ENCODE data around the gene BCR.

The BCR gene

DNA sequence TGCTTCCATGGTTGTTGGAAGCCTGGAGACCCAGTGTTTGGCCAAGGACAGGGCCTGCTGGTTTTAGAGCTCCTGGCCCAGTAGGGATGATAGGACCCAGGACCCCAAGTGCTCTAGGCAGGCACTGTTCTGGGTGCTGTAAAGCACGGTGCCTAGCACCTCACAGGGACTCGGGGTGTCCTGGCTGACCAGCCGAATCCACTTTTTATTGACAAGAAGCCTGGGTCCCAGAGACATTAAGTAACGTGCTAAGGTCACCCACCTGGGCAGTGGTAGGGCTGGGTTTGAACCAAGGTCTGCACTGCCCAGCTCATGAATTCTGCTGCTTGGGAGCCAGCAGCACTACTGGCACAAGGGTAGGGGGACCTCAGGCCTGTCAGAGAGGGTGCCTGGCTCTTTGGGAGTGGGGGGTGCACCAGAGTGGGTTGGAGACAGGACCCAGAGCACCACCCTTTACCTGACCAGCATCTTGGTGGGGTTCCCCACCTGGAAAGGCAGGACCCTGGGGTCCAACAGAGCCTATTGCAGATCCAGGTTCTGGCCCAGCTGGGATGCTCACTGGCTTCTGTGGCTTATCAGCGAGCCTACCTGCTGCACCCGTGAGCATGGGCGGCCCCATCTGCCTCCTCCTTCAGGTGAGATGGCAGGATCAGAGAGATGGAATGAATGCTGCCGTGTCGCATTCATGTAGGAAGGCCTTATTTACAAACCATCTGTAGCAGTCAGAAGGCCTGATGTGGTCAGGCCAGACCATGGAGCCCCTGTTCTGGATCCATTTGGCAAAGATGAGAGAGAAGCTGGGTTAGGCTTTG lies 52.0 kb downstream of the BCR start:
- DNase-seq: no peak

DNA sequence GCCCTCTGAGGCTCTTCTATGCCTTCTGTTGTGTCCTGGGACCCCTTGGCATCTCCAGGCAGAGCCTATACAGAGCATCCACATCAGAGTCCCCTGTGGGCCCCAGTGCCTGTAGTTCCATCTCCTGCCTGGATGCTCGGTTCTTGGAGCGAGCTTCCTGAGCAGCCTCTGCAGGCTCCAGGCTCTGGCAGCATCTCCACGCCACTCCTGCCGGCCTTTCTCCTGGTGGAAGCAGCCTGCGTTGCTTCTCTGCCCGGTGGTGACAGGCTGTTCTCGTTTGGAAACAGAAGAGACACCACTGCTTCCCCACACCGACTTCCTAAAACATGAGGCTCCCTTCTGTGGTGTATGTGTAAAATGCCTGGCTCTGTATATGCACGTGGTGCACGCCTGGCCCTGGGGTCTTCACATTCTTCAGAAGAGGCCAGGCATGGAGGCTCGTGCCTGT lies 52.8 kb downstream of the BCR start:
- no peak for DNase-seq

DNA sequence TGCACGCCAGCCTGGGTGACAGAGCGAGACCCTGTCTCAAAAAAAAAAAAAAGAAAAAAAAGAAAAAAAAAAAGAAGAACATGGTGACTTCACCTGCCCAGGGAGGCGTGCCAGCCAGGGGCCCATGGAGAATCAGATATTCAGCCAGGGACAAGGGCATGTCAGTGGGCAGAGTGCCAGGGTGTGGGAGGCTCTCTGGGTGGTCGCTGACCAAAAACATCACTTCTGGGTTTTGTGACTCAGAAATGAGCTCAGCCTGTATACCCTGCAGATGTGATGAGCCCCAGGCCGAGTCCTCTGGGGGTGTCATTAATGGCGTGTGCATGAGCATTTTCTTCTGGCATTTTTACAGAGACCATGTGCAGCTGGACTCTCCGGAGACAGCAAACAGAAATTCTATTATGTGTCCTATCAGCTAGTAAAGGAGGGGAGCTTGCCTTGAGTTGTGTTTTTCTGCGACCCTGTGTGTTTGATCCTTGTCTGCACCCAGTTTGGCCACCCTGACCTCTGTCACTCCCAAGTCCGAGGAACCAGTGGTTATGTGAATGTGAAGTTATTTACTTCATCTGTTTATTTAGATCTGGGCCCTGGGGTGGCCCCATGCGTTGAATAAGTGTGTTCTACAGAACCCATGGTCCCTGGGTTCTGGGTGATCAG lies 53.6 kb downstream of the BCR start:
- DNase-seq: no peak

DNA sequence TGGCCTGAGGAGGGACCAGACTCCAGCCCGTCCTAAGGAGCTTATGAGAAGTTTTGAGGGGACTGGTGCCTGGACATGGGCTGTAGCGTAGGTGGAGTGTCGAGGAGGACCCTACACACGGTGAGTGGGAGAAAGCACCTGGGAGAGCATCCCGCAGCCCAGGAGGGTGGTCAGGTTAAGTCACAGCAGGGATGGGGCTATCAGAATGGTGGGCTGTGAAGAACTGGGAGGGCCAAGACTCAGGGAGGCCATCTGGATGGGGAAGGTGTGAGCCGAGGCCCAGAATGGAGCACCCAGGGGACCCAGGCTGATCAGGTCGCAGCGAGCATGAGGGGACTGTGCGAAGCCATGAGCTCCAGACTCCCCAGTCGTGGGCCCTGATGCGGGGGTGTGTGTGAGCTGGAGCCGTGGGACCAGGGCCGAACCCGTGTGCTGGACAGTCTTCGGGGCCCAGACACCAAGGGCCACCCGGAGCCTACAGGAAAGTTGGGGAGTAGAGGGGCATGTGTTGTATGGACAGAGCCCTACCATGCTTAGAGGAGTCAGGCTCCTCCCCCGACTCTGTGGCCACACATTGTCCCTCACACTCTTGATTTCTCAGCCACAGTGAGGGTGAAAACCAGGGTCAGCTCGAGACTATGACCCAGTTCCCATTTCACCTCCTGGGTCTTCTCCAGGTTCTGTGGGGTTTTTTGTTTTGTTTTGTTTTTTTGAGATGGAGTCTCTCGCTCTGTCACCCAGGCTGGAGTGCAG lies 54.3 kb downstream of the BCR start:
- DNase-seq: no peak

DNA sequence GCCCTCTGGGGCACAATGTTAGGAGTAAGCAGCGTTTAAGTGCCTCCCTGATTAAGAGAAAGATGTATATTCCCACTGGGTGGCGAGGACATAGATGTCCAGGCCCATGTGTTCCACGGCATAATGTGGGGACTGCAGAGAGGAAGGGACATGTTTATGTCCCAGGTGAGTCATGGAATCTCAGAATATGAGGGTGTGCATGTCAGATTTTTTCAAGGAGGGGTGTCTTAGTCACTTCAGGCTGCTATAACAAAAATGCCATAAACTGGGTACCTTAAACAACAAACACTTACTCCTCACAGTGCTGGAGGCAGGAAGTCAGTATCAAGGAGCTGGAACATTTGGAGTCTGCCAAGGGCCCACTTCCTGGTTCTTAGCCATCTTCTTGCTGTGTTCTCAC lies 55.1 kb downstream of the BCR start:
- DNase-seq: no peak

DNA sequence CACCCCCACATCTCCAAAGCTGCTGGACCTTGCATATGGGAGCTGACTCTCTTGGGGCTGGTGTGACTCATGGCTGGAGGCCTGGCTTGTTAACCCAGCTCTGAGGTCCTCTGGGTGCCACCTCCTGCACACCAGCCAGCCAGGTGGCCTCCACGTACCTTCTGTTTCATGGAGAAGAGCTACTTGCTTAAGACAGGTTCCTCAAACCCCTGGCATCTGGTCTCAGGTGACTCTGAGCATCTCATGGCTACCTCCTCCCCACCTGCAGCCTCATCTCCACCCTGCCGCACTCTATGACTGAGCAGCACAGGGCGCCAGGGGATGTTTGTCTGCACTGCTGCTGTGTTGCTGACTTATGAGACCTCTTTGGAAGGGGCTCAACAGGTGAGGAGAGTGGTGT lies 55.7 kb downstream of the BCR start:
- DNase-seq: no peak

DNA sequence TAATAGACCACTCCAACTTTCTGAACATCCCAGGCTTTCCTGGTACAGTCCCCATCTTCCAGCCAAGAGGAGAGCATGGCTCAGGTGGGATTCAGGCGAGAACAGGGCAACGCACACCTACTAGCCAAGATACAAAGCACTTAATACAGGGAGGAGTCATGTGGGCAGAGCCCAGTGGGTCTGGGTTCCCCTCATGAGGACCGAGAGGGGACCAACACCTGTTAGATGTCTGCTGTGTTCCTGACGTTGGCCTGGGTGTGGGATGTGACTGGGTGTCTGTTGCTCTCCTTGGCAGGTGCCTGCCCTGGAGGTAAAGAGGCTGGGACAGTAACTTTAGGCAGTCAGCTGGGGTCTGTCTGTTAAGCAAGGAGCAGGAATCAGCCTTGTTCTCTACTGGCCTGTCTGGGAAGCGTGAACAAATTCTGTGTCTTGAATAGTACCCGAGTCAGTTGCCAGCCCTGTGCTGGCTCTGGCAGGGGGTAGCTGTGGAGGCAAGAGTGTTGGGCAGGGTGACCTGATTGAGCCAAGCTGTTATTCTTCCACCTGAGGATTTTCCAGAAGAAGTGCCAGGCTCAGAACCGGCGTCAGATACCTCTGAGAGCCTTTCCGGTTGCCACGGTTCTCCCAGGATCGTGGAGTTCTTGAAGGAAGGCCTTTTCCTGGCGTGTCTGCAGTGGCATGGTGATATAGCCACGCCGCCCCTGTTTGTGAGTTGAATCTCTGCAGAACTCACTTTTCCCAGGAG lies 56.3 kb downstream of the BCR start:
- no peak for DNase-seq

DNA sequence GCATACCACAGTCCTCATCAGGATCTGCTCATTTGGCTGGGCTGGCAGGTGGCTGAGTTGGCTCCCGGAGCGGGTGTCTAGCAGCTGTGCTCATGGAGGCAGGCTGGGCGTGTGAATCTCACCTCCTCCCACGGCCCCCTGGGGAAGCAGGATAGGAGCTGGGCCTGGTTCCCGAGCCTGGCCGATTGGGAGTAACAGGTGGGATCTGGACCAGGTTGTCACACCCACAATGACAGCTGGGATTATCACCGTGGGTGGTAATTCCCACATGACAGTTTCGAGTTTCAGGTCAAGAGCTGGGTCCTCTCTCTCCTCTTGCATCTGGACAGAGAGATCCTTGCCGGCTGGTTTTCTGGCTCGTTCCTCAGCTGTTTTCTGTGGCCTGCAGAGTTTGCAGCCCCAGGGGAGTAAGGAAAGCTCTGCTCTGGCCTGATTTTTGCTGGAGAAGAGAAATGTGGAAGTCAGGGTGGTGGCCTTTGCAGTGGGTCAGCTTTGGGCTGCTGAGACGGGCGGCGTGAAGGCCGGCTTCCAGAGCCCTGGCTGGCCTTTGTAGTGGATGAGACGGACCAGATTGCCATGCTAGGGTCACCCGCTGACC lies 57.0 kb downstream of the BCR start:
- no peak for DNase-seq

DNA sequence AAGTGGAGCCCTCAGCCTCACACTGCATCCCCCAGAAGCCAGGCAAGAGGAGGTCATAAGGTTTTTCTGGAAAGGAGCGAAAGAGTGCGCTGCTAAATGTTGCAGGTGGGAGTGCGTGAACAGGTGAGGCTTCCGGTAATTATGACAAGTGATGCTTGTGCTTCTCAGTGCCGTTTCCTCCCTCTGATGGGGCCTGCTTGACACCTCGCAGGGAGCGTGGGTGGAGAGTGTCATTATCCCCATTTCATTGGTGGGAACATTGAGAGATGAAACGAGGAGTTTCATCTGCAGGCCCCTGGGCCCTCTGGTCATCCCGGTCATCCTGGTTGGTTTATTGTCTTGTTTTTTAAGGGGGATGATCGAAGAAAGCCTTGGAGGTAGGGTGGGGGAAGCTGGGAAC lies 57.5 kb downstream of the BCR start:
- DNase-seq: peak; percentile 51

DNA sequence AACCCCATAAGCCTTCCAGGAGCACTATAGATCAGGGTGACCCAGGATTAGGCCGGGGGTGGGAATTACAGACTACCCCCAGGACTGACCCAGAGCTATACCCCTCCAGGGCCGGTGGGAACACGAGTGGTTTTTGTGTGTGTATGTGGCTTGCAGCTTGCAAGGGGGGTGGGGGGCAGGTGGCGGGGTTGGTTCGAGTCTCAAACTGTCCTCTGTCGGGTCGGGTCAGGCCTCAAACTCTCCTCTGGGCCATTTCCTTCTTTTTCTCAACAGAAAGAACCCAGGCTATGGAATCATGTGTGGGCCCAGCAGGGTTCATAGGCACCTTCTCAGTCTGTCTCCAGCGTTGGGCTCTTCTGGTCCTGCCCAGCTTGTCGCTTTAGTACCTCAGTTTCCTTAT lies 58.4 kb downstream of the BCR start:
- DNase-seq: no peak

DNA sequence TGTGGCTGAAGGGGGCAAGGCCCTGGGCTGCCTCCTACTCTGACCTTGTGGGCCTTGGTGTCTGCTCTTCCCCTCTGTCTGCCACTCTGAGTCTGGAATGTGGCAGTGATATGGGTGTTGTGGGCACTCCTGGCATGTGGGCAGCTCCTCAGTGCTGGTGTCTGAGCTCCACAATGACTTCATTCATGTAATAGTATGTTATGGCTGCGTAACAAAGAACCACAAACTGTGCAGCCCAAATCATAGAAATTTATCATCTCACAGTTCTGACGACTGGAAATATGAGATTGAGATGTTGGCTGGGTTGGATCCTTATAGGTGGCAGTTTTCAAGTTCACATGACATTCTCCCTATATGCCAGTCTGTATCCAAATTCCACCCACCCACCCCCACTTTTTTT lies 59.1 kb downstream of the BCR start:
- DNase-seq: no peak

DNA sequence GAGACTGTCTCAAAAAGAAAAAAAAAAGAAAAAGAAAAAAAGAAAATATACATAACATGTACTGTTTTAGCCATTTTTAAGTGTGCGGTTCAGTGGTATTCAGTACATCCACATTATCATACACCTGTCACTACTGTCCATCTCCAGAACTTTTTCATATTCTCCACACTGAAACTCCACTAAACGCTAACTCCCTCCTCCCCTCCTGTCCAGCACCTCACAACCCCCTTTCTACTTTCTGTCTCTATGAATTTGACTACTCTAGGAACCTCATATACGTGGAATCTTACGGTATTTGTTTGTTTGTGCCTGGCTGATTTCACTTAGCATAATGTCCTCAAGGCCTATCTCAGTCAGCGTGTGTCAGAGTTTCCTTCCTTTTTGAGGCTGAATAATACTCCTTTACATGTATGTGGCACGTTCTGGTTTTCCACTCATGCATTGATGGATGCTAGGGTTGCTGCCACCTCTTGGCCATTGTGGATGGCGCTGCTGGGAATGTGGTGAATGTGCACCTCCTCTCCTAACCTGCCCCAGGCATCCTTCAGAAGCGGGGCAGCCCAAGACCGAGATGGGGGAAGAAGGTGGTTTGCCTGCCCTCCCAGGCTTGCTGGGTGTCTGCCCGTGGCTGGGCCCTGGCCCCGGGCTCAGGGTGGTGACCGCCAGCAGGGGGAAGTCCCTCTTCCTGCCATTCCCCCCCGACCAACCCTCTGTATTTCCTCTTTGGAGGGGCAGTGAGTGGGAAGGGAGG lies 60.5 kb downstream of the BCR start:
- peak; percentile 41 for DNase-seq

DNA sequence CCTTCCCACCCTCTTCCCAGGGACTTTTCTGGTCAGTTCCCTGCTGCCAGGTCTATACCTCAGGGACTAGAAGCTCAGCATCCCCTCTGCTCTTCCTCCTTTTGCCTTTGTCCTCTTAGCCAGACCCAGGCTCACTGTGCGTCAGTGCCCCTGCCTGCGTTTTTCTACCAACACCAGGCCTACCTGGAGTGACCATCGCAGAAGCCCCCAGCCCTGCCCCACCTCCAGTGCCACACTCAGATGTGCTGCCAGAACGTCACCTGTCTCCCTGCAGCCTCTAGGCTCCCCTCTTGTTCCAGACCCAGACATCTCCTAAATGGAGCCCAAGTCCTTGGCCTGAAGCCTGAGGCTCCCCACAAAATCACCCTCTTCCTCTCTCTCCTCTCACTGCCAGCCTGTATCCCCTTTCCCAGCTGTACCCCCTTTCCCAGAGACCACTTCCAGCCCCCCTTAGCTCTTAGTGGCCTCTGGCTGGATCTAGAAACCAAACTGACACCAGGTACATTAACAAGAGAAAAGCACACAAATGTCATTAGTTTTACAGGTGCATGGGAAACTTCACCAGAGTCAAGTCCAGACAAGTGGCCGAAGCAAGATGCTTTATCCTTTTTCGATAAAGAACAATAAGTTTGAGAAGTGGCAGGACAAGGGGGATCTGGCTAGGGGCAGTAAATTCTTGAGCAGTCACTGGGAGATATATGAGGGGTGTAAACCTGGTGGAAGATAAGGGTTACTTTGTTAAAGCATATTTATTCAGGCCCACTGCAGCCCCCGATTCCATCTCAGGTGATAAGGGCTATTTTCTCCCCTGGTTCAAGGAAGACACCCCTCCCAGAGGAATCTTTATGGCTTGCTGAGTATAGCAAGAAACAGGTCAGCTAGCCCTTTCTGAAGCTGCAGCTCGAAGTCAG lies 61.5 kb downstream of the BCR start:
- no peak for DNase-seq

DNA sequence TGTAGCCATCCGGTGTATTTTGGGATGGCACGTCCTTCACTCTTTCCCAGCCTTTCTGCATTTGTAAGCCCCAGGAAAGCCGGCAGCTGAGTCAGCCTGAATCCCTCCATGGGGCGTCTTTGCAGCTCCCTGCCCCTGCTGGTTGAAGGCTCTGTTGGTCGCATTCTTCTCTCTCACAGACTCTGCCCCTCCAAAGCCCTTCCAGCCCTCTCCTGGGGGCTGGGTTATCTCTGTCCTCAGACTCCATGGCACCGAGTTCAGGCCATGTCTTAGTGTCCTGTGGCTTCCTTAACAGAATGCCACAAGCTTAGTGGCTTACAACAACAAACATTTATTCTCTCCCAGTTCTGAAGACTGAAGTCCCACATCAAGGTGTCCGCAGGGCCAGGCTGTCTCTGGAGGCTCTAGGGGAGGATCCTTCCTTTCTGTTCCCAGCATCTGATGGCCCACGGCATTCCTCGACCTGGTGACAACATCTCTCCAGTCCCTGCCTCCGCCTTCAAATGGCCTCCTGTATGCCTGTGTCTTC lies 62.2 kb downstream of the BCR start:
- DNase-seq: no peak

DNA sequence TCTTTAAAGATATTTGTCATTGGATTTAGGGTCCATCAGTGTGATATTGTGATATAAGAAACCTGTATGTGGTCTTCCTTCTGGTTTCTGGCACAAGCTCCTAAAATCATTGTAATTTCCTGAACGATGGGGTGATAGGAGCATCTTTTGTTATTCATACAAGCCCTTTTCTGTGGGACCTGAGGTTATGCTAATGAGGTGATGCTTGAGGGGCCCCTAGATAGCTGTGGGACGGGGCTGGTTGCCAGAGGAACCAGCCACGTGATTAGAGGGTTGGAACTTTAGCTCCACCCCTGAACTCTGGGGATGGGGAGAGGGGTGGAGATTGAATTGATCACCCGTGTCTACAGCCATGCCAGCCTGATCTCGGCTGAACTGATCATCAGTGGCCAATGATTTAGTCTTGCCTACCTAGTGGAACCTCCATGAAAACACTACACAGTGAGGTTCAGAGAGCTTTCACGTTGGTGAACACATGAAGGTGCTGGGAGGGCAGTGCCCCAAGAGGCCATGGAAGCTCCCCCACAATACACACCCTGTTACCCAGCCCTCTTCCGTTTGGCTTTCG lies 62.8 kb downstream of the BCR start:
- DNase-seq: peak; percentile 86

DNA sequence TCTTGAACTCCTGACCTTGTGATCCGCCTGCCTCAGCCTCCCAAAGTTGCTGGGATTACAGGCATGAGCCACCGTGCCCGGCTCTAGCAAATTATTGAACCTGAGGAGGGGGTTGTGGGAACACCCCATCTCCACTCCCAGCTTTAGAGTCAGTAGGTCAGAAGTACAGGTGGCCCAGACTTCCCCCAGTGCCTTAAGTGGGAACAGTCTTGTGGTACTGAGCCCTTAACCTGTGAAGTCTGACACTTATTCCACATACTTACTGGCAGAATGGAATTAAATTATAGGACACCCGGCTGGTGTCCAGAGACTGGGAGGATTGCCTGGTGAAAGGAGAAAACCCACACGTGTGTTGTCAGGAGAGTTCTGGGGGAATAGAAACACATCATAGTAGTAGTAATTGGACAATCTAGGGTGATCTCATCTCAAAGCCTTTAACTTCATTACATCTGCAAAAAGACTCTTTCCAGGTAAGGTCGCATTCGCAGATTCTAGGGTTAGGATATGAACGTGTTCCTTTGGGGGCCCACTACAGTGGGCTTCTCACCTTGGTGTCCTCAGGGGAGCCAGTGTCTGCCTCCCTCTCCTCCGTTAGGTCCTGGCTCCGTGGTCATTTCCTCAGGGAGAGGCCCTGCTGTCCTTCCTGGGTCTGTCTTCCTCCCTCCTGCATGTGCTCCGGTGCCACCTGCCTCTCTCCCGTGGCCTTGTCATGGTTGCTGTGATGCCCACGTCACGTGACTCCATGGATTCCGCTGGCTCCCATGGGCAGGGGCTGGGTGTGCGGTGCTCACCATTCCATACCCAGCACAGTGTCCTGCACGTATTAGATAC lies 63.8 kb downstream of the BCR start:
- no peak for DNase-seq

DNA sequence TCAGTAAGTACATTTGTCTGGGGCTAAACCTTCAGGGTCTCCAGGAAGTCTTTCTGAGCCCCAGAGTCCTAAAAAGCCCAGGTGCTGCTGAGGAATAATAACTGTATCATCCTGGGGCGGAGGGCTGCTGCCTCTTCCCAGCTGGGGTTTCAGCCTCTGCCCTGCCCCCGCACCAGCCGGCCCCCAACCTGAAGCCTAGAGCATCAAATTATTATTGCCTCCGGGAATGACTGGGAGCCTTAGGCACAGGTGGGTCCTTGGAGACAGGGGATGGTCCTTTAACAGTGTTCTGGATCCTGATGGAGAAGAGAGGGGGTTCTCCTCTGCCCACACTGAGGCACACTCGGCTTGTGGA lies 64.4 kb downstream of the BCR start:
- no peak for DNase-seq

DNA sequence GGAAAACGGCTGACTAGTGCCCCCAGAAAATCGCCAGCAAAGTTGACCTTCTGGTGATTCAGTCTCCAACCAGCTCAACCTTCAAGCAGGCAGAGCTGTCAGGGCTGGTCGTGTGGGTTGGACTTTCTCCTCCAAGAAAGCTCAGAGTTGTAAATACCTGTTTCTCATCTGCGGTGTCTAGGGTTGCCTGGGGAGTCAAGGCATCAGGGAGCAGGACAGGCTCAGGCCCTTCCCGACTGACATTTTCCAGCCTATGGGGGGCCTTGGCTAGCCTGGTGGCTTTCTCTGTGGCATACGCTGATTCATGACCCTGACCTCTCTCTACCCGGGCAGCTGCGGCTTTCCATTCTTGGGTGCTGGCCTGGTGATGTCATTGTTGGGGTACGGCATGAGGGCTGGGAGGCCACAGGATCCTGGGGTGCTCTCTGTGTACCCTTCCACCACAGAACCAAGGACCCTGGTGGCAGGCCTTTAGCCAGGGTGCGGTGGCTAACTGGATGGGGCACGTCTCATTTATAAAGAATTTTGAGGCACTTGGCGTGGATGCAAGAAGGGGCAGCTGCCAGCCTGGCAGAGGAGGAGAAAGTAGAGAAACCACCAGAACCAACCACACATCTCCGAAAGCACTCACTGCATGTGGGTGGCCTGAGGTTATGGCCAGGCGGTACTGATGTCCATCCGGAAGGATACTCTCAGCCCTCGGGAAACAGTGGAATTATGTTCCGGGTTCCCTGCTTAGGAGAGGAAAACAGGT lies 64.9 kb downstream of the BCR start:
- no peak for DNase-seq

DNA sequence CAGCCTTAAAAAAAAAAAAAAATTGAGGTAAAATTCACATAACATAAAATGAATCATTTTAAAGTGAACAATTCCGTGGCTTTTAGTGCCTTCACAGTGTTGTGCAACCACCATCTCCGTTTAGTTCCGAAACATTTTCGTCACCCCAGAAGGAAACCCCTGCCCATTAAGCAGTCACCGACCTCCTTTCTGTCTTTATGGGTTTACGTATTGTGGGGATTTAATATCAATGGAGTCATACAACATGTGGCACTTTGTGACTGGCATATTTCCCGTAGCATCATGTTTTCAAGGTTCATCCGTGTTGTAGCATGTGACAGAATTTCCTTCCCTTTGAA lies 65.5 kb downstream of the BCR start:
- no peak for DNase-seq
